HG02885 (cell line): ENCODE measurements around the gene ZNF385C.
A peak's percentile ranks its signal among the peaks of the same experiment; 100 is the strongest.
"Not testable (repeated sequence)": the region's sequence is repeated elsewhere in the genome, so short reads cannot be mapped to it uniquely, and the experiment has no call there.

Experiments used
- ATAC-seq: cut with Tn5 transposase; IDR thresholded peaks from one replicate; pipeline ENCODE4 v1.9.1; 2021; ENCODE audit warnings: mild to moderate bottlenecking; ENCODE audit not compliant: unreplicated experiment, poor library complexity

ZNF385C gene

GRCh38 chr17:42097691-42098631, at the start of gene ZNF385C:
Gene ZNF385C (minus strand): TSS chr17:42098473. CDS start chr17:42063056, 35,417 bp downstream.
- no peak for ATAC-seq

- ATAC-seq: no peak
Measured at GRCh38 chr17:42146911-42147607, 48.8 kb upstream of the ZNF385C start.

GRCh38 chr17:42143138-42143537, 44.9 kb upstream of the ZNF385C start:
- ATAC-seq: not testable (repeated sequence)

GRCh38 chr17:42142371-42142896, 44.2 kb upstream of the ZNF385C start:
- no peak for ATAC-seq

GRCh38 chr17:42141382-42141781, 43.1 kb upstream of the ZNF385C start:
- no peak for ATAC-seq

- ATAC-seq: not testable (repeated sequence)
Measured at GRCh38 chr17:42140690-42141089, 42.4 kb upstream of the ZNF385C start.

- no peak for ATAC-seq
Measured at GRCh38 chr17:42138749-42139492, 40.6 kb upstream of the ZNF385C start.

GRCh38 chr17:42136654-42137051, 38.4 kb upstream of the ZNF385C start:
- no peak for ATAC-seq

GRCh38 chr17:42135664-42136653, 37.7 kb upstream of the ZNF385C start:
- no peak for ATAC-seq

- no peak for ATAC-seq
Measured at GRCh38 chr17:42135151-42135550, 36.9 kb upstream of the ZNF385C start.

GRCh38 chr17:42133461-42134041, 35.3 kb upstream of the ZNF385C start:
- ATAC-seq: peak; percentile 40

GRCh38 chr17:42132941-42133340, 34.7 kb upstream of the ZNF385C start:
- no peak for ATAC-seq

GRCh38 chr17:42131981-42132432, 33.7 kb upstream of the ZNF385C start:
- ATAC-seq: no peak

- no peak for ATAC-seq
Measured at GRCh38 chr17:42131232-42131631, 33.0 kb upstream of the ZNF385C start.

GRCh38 chr17:42130310-42130936, 32.1 kb upstream of the ZNF385C start:
- ATAC-seq: no peak

- ATAC-seq: no peak
Measured at GRCh38 chr17:42129109-42129837, 31.0 kb upstream of the ZNF385C start.

- no peak for ATAC-seq
Measured at GRCh38 chr17:42127414-42127813, 29.1 kb upstream of the ZNF385C start.

GRCh38 chr17:42126836-42127235, 28.6 kb upstream of the ZNF385C start:
- ATAC-seq: no peak
